Activated T-helper 1 cell treated with anti-CD3 and anti-CD28 coated beads, Interleukin-2, amount 50 U/mL, for 16 hours (primary cell): ENCODE data around the gene MGAT5B.
A peak's percentile ranks its signal among the peaks of the same experiment; 100 is the strongest.
"Not testable (repeated sequence)": the region's sequence is repeated elsewhere in the genome, so short reads cannot be mapped to it uniquely, and the experiment has no call there.

Experiments
- DNase-seq, 2 donors: peaks; one replicate each; pipeline ENCODE4 v3.0.0-alpha.2; 2020; ENCODE audit warnings: low read depth in 1 of 2, low spot score in 1 of 2

MGAT5B gene, protein sequence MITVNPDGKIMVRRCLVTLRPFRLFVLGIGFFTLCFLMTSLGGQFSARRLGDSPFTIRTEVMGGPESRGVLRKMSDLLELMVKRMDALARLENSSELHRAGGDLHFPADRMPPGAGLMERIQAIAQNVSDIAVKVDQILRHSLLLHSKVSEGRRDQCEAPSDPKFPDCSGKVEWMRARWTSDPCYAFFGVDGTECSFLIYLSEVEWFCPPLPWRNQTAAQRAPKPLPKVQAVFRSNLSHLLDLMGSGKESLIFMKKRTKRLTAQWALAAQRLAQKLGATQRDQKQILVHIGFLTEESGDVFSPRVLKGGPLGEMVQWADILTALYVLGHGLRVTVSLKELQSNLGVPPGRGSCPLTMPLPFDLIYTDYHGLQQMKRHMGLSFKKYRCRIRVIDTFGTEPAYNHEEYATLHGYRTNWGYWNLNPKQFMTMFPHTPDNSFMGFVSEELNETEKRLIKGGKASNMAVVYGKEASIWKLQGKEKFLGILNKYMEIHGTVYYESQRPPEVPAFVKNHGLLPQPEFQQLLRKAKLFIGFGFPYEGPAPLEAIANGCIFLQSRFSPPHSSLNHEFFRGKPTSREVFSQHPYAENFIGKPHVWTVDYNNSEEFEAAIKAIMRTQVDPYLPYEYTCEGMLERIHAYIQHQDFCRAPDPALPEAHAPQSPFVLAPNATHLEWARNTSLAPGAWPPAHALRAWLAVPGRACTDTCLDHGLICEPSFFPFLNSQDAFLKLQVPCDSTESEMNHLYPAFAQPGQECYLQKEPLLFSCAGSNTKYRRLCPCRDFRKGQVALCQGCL

DNA sequence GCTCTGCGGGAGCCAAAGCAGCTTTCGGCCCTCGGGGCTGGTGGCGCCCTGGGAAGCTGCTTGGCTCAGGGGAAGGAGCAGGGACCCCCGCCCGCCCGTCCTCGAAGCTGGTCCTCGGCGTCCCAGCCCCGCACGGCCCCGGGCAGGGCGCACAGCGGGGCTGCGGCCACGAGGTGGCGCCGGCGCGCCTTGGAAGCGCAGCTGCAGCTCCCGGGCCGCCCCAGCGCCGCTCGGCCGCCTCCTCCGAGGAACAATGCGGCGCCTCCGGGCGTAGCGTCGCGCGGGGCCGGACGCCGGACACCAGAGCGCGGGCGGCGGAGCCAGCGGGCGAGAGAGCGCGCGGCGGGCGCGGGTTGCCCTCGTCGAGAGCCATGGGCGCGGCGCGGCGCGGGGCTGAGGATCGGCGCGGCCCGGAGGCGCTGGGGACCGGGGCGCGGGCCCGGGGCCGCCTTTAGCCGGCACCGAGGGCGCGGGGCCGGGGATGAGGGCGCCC is at the start of gene MGAT5B:
Gene MGAT5B (plus strand): TSS at position 229 of the 493 bp plus-strand sequence. CDS start 626 bp downstream, outside the sequence.
- DNase-seq, result peak; percentile 52 to 70

DNA sequence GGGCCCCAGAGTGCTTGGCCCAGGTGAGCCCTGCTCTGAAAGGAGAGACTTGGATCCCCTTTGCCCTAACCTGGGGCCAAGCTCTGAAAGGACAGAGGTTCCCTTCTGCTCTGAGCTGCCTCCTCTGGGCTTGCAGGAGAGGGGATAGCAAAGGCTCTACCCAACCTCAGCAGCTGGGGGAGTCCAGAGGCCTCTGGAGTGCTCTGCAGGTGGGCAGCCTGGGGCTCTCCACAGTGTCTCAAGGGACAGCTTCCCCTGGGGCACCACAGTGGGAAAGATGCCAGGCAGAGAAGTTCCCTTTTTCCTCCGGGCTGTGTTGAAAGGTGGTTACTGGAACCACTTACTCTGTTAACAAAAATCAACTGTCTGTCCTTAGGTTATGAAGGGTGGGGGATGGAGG is 48.2 kb upstream of the MGAT5B start:
- DNase-seq, result no peak

DNA sequence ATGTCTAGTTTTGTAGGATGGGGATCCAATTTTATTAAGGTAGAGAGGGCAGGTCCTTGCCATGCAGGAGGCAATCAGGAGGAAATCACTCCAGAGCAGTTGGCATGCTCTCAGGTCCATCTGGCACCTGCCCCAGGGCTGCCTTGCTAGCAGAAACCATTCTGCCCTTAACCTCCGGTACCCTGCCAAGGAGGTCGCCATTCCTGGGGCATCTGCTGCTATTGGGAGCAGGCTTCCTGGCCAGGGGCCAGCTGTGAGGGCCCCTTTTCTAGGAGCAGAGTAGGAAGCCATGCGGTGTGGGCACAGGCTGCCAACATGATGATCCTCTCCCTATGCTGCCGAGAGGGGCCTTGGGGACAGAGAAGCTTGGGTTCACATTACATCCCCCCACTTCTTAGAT is 47.6 kb upstream of the MGAT5B start:
- DNase-seq, result no peak

DNA sequence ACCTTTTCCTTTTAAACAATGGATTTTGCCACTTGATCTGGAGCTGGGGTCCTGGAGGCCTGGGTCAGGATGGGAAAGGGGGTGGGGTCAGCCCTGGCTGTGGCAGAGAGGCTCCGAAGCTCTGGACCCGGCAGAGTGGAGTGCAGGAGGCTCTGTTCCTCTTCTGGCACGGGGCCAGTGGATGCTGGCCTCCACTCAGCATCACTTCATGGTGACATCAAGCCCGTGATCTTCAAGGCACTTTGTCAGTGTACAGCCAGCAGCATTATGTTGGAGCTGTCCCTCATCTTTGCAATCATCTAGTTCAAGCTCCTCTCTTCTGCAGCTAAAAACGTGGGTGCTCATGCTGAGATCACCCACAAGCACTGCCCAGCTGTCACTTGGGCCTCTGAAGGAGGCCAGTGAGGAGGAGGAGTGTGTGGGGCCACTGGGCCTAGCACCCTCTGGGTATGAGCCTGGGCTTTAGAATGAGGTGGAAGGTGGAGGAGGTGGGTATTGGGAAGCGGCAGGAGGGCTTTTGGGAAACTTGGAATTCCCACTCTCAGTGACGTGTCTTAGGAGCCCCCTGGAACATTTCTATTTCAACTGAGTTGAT is 45.9 kb upstream of the MGAT5B start:
- no peak for DNase-seq

DNA sequence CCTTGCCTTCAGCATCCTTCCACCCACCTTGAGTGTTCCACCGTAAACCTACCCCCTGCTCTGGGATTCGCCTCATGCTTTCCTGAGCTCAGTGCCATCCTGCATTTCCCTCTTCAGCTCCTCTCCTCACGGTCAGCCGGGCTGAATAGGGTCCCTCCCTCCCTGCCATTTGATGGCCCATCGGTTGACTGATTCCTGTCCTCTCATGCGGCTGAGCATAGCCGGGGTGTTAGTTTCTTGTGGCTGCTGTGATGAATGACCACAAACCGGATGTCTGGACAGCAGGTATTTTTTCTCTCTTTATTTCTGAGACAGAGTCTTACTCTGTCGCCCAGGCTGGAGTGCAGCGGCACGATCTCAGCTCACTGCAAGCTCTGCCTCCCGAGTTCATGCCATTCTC is 44.1 kb upstream of the MGAT5B start:
- no peak for DNase-seq

DNA sequence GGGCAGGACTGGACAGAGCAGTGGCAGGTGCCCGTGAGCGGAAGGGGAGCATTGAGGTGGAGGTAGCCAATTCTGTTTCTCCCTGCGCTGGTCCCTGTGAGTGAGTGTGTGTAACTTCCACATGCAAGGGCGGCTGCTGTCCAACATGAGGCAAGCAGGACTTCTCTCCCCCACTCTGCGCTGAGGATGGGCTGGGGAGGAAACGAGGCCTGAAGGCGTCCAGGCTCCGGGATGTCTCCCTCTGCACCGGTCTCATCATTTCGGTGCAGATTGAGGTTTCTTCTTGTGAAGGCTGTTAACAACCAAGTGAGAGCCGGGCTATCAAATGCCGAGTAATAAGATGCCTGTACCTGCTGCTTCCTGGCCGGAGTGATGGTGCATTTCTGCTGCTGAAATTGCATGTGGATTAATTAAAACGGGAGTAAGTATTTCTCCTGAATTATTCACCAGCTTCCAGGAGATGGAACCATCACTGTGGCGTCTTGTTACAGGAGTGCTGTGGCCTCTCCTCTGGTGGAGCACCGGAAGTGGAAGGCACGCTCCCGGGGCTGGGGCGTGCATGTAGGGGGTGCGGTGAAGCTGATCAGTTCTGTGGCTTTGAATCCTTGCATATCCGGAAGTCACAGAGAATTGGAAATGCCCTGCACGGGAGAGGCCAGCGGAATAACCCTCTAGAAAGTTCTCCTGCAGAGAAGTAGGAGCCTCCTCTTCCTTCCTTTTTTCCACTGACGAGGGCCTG is 41.7 kb upstream of the MGAT5B start:
- DNase-seq, result no peak

DNA sequence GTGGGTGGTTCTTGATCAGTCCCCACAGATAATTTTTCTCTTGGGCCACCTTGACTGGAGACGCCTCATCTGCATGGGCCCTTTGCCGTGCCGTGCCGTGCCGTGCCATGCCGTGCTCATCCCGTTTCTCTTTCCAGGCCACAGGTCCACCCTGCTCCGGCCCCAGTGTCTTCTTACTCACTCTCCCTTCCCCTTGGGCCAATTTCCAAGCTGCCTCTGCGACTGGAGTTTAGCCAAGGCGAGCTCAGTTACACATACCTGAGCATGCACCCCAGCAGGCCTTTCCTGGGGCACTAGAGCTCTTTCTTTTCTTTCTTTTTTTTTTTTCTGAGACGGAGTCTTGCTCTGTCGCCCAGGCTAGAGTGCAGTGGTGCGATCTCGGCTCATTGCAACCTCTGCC is 40.5 kb upstream of the MGAT5B start:
- no peak for DNase-seq

DNA sequence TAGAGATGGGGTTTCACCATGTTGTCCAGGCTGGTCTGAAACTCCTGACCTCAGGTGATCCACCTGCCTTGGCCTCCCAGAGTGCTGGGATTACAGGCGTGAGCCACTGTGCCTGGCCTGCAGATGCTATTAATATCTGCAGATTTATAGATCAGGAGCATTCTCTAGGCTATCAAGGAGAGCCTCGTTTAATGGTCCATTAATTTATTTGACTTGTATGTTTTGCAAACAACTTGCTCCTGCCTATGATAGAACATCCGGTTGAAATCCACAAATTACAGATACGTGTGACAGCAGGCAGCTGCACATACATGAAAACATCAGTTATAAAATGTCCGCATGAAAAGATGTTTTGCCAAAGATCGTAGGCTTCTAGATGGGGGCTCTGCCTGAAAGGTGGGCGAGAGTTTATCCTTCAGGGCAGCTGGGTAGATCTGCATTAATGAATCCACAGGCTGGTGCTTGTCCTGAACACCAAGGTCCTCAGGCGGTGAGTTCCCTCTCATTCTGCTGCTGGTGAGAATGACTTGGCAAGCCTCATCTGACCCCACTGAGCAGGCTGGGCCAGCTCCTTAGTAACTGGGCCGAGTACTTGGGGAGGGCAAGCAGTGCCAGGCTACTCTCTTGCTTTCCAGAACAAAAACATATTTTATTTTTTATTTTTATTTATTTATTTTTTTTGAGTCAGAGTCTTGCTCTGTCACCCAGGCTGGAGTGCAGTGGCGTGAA is 37.1 kb upstream of the MGAT5B start:
- no peak for DNase-seq

DNA sequence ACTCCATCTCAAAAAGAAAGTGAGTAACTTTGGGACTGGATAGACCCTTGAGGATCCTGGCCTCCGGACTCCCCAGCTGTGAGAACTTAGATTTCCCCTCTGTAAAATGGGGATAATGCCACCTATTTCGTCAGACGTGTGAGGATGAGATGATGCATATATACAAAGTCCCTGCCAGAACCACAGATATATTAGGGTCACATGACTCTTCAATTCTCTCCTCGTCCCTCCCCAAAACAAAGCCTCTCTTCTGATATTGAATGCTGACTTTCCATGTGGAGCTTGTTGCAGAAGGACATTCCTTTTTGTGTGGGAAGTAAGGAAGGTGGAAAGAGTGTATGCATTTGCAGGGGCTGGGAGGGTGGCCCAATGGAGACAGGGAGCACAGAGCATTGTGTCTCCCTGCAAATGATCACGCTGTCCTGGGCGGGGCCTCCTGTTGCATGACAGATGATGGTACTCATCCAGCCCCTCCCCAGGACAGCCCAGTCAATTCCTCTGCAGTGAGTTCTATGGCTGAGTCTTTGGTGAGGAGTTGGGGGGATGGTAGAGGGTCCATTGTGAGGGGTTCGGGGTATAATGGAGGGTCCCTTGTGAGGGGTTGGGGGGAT is 35.1 kb upstream of the MGAT5B start:
- DNase-seq, result no peak

DNA sequence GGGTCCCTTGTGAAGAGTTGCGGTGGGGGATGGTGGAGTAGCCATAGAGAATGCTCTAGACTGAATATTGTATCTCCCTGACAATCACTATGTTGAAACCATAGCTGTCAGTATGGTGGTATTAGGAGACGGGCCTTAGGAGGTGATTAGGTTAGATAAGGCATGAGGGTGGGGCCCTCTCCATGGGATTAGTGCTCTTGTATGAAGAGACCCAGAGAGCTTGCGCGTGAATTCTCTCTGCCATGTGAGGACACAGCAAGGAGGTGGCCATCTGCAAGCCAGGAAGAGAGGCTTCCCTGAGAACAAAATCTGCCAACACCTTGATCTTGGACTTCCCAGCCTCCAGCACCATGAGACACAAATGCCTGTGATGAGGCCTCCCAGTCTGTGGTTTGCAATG is 34.5 kb upstream of the MGAT5B start:
- DNase-seq, result no peak

DNA sequence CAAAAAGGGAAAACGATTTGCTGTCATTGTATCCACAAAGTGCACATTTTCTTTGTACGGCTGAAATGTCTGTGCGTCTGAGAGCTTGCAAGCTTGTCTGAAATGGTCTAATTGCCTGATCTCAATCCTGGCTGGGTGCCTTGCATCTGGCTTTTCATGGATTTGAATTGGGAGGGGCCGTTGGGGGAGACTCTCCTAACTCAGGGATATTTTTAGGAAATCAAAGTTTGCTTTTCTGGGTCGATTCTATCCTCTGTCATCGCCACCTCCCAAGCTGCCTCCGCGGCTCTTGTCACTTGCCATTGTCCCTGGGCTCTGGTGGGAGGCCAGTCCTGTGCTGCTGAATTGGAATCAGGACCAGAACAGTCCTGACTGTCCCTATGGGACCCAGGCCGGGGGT is 33.3 kb upstream of the MGAT5B start:
- no peak for DNase-seq

DNA sequence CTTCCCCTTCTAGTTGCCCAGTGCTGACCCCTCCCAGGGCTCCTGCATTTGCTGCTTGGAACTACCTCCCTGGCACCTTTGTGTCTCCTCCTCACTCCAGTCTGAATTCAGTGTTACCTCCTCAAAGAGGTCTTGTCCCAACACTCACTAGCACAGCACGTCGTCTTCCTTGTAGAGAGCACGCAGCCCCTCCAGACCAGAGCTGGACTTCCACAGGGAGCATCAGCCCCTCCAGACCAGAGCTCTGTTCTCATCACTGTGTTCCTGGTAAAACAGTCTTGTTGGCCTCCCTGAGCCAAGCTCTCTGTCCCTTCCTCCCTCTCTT is 27.8 kb upstream of the MGAT5B start:
- no peak for DNase-seq

DNA sequence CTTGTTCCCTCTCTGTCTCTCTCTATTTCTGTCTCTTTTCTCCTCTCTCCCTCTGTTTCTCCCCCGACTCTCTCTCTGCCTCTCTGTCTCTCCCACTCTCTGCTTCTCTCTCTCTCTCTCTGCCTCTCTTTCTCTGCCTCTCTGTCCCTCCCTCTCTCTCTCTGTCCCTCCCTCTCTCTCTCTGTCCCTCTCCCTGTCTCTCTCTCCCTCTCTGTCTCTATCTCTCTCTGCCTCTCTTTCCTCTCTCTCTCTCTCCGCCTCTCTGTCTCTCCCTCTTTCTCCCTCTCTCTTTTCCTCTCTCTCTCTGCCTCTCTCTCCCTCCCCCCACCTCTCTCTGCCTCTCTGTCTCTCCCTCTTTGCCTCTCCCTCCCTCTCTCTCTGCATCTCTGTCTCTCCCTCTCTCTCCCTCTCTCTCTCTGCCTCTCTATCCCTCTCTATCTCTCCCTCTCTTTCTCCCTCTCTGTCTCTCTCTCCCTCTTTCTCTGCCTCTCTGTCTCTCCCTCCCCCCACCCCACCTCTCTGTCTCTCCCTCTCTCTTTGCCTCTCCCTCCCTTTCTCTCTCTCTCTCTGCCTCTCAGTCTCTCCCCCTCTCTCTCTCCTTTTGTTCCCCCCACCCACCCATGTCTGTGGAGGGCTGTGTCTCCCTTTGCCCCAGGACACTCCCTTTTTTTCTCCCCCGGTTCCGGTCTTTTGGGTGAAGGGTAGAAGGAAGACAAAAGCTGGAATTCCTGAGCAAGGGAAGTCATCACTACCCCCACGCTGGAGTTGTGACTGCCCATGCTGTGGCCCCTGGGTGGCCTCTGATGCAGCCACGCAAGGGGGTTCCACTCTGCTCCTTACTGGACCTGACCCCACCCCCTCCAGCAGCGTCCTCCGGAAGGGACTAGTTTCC is 27.1 kb upstream of the MGAT5B start:
- no peak for DNase-seq

DNA sequence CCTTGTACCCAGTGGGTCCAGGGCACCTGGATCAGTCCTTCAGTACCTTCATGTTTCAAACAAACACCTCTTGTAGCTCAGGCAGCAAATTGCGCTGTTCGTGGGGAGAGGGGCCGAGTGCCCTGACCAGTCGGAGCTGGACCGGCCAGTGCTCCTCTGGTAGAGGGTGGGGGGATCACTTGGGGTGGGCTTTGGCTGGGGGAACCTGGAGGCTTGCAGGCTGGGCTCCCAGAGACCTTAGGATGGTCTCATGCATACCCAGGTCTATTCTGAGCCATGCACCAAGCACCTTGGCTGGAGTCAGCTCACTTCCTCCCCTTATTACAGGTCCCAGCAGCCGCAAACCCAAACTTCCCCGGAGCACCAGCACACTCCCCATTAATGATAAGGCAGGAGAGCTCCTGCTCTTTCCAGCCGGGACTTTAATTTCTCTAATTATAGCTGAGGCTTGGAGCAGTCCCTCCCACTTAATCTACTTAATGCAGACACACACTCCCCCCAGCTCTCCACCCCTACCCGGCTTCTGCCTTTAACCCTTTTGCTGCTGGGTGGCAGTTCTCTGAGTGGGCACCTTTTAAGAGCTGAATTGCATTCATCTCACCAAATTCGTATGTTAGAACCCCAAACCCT is 26.3 kb upstream of the MGAT5B start:
- DNase-seq, result no peak

DNA sequence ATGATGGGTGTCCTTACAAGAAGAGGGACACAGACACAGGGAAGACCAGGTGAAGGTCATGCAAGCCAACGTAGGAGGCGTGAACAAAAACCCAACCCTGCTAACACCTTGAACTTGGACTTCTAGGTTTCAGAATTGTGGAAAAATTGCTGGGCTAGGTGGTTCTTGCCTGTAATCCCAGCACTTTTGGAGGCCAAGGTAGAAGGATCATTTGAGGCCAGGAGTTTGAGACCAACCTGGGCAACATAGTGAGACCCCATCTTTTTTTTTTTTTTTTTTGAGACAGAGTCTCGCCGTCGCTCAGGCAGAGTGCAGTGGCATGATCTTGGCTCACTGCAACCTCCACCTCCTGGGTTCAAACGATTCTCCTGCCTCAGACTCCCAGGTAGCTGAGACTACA is 25.1 kb upstream of the MGAT5B start:
- not testable (repeated sequence) for DNase-seq

DNA sequence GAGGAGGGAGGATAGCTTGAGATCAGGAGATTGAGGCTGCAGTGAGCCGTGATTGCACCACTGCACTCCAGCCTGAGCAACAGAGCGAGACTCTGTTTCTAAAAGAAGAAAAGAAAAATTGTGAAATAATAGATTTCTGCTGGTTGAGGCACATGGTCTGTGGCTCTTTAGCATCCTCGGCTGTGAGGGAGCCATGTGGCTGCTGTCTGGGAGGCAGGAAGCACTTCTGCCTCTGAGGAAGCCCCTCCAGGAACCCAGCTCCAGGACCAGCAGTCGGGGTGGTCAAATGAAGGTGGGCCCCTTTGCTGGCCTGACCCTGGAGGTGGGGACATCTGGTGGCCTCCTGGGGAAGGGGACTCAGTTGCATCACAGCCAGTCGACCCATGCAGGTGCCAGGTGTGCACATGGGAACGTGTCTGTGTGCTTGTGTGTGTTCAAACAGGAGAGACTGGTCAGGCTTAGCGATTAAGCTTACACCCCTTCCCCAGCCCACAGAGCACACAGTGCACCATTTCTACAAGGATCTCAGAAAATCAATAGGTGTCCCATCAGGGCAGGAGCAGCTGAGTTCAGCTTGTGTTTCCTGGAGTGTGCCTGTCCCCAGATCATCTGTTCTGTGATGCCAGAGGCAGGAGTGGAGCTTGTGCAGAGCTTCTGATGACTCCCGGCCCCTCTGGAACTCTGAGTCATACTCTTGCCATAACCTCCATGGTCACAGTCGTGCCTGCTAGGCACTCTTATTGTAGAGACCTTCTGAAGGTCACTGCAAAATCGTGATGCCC is 24.3 kb upstream of the MGAT5B start:
- no peak for DNase-seq

DNA sequence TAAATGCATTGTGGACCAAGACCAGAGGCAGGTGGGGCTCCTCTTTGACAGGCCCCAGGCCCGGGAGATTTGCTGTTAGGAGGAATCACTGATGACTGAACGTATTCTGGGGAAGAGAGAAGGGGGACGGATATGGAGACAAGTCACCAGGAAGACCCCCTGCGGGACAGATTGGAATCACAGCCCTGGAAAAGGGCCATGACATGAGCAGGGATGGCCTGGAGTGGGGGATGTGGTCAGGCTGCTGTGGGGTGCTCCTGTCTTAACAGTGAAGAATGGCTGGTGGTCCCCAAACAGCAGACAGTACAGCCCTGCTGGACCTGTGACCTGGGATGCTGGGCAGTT is 23.7 kb upstream of the MGAT5B start:
- DNase-seq, result no peak

DNA sequence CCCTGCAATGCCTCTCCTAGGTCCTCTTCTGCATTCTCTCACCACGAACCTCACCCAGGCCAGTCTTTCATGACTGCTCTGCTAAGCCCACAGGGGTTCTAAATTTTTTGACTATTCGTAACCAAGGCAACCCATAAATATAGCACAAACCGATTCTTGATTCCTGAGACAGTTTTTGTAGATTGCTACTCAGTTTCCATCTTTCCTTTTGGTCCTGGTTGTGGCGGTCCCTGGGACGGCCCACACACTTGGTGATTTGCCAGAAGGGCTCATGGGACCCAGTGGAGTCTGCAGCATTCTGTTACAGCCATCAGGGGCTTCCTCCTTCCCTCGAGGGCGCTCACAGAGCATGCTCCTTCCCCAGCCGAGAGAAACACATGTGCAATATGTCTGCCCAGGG is 23.4 kb upstream of the MGAT5B start:
- no peak for DNase-seq
